ENCODE results near the gene TMEM43.

The TMEM43 gene

GRCh38 chr3:14121859-14122258 lies 3.0 kb upstream of the TMEM43 start:
- no peak for DNase-seq (ENCODE audit: low read depth in 2 of 3, low spot score in 1 of 3)

- DNase-seq (ENCODE audit: low read depth in 2 of 3, low spot score in 1 of 3), result no peak
Observed at GRCh38 chr3:14122301-14122700, 2.6 kb upstream of the TMEM43 start.

- DNase-seq (ENCODE audit: low read depth in 2 of 3, low spot score in 1 of 3), result no peak
Observed at GRCh38 chr3:14123308-14124222, 1.3 kb upstream of the TMEM43 start.

- DNase-seq (ENCODE audit: low read depth in 2 of 3, low spot score in 1 of 3), result peak; percentile 42 to 54 (median 51)
Observed at GRCh38 chr3:14124223-14124614, 633 bp upstream of the TMEM43 start.

GRCh38 chr3:14125193-14126016 lies 553 bp downstream of the TMEM43 start:
- DNase-seq (ENCODE audit: low read depth in 2 of 3, low spot score in 1 of 3), result peak; percentile 49 to 58 (median 49)

GRCh38 chr3:14126017-14126886 lies 1.4 kb downstream of the TMEM43 start:
- no peak for DNase-seq (ENCODE audit: low read depth in 2 of 3, low spot score in 1 of 3)

GRCh38 chr3:14126887-14127505 lies 2.1 kb downstream of the TMEM43 start:
- DNase-seq (ENCODE audit: low read depth in 2 of 3, low spot score in 1 of 3), result no peak

- no peak for DNase-seq (ENCODE audit: low read depth in 2 of 3, low spot score in 1 of 3)
Observed at GRCh38 chr3:14127516-14128161, 2.8 kb downstream of the TMEM43 start.

GRCh38 chr3:14128724-14129123 lies 3.9 kb downstream of the TMEM43 start:
- no peak for DNase-seq (ENCODE audit: low read depth in 2 of 3, low spot score in 1 of 3)

- DNase-seq (ENCODE audit: low read depth in 2 of 3, low spot score in 1 of 3), result no peak
Observed at GRCh38 chr3:14129296-14129695, 4.4 kb downstream of the TMEM43 start.

GRCh38 chr3:14130230-14130629 lies 5.4 kb downstream of the TMEM43 start:
- no peak for DNase-seq (ENCODE audit: low read depth in 2 of 3, low spot score in 1 of 3)

GRCh38 chr3:14130707-14131106 lies 5.9 kb downstream of the TMEM43 start:
- no peak for DNase-seq (ENCODE audit: low read depth in 2 of 3, low spot score in 1 of 3)

- no peak for DNase-seq (ENCODE audit: low read depth in 2 of 3, low spot score in 1 of 3)
Observed at GRCh38 chr3:14131134-14131533, 6.3 kb downstream of the TMEM43 start.

GRCh38 chr3:14132120-14132519 lies 7.3 kb downstream of the TMEM43 start:
- no peak for DNase-seq (ENCODE audit: low read depth in 2 of 3, low spot score in 1 of 3)

GRCh38 chr3:14132689-14133088 lies 7.8 kb downstream of the TMEM43 start:
- DNase-seq (ENCODE audit: low read depth in 2 of 3, low spot score in 1 of 3), result no peak

- DNase-seq (ENCODE audit: low read depth in 2 of 3, low spot score in 1 of 3), result no peak
Observed at GRCh38 chr3:14133188-14133800, 8.4 kb downstream of the TMEM43 start.

- DNase-seq (ENCODE audit: low read depth in 2 of 3, low spot score in 1 of 3), result no peak
Observed at GRCh38 chr3:14133876-14134275, 9.0 kb downstream of the TMEM43 start.

- DNase-seq (ENCODE audit: low read depth in 2 of 3, low spot score in 1 of 3), result no peak
Observed at GRCh38 chr3:14134291-14134690, 9.4 kb downstream of the TMEM43 start.

- no peak for DNase-seq (ENCODE audit: low read depth in 2 of 3, low spot score in 1 of 3)
Observed at GRCh38 chr3:14135581-14135980, 10.7 kb downstream of the TMEM43 start.

GRCh38 chr3:14137004-14137403 lies 12.2 kb downstream of the TMEM43 start:
- no peak for DNase-seq (ENCODE audit: low read depth in 2 of 3, low spot score in 1 of 3)
